Nephron progenitor cell (in vitro differentiated cells): ENCODE results near the gene ROR1.

ENCODE experiments used
- DNase-seq: peaks from one replicate; pipeline ENCODE4 v3.0.0; 2021
- H3K27ac Mint-ChIP-seq: 2 replicates; pipeline ENCODE4 v1.8.0; 2021; ENCODE audit warnings: mild to moderate bottlenecking, moderate library complexity, mixed read lengths
- H3K27me3 Mint-ChIP-seq: 2 replicates; pipeline ENCODE4 v1.8.0; 2021; ENCODE audit warnings: mild to moderate bottlenecking, low read depth, mixed read lengths; ENCODE audit not compliant: poor library complexity
- H3K36me3 Mint-ChIP-seq: 2 replicates; pipeline ENCODE4 v1.8.0; 2021; ENCODE audit warnings: low read depth, mixed read lengths
- H3K4me1 Mint-ChIP-seq: 2 replicates; pipeline ENCODE4 v1.8.0; 2021; ENCODE audit warnings: mixed read lengths
- H3K4me3 Mint-ChIP-seq: 2 replicates; pipeline ENCODE4 v1.8.0; 2021; ENCODE audit warnings: mild to moderate bottlenecking, moderate library complexity, mixed read lengths
- H3K9me3 Mint-ChIP-seq: 2 replicates; pipeline ENCODE4 v1.8.0; 2021; ENCODE audit warnings: mild to moderate bottlenecking, moderate library complexity, mixed read lengths
- CTCF ChIP-seq: fragments of 200-600 bp; sonication (generic); IDR thresholded peaks from 2 replicates; pipeline ENCODE4 v1.5.0; 2021; ENCODE audit warnings: antibody characterized with exemption

The ROR1 gene

GRCh38 chr1:64072089-64072793 lies 298.4 kb downstream of the ROR1 start:
- Mint-ChIP-seq H3K4me3 (no peak overlapping the region), H3K27ac (no peak overlapping the region), H3K4me1 (peaks cover 17% of the 10 kb centered on the region), H3K9me3 (no peaks in the 10 kb centered on the region), H3K27me3 (peaks cover 5% of the 10 kb centered on the region), H3K36me3 (no peaks in the 10 kb centered on the region)
- no peak for TF ChIP-seq CTCF
- DNase-seq = no peak

- no peak for TF ChIP-seq CTCF
- DNase-seq = no peak
- H3K36me3 Mint-ChIP-seq = no peaks in the 10 kb centered on the region
- H3K27me3 Mint-ChIP-seq = peaks cover 5% of the 10 kb centered on the region
- H3K4me1 Mint-ChIP-seq = peaks cover 17% of the 10 kb centered on the region
- H3K9me3 Mint-ChIP-seq = no peaks in the 10 kb centered on the region
- H3K27ac Mint-ChIP-seq = peak overlapping the region; percentile 13
- H3K4me3 Mint-ChIP-seq = no peak overlapping the region
These were observed 299.9 kb downstream of the ROR1 start for GRCh38 chr1:64073705-64074104.

- no peaks in the 10 kb centered on the region for H3K36me3 Mint-ChIP-seq
- no peak overlapping the region for H3K4me3 Mint-ChIP-seq
- no peak overlapping the region for H3K27ac Mint-ChIP-seq
- no peak for DNase-seq
- peaks cover 5% of the 10 kb centered on the region for H3K27me3 Mint-ChIP-seq
- no peak for TF ChIP-seq CTCF
- peaks cover 11% of the 10 kb centered on the region for H3K4me1 Mint-ChIP-seq
- H3K9me3 Mint-ChIP-seq = no peaks in the 10 kb centered on the region
These were observed 300.9 kb downstream of the ROR1 start for GRCh38 chr1:64074767-64075166.

- no peaks in the 10 kb centered on the region for H3K36me3 Mint-ChIP-seq
- no peak for TF ChIP-seq CTCF
- DNase-seq = no peak
- no peaks in the 10 kb centered on the region for H3K9me3 Mint-ChIP-seq
- H3K27me3 Mint-ChIP-seq = peaks cover 5% of the 10 kb centered on the region
- H3K27ac Mint-ChIP-seq = no peak overlapping the region
- H3K4me1 Mint-ChIP-seq = peaks cover 6% of the 10 kb centered on the region
- no peak overlapping the region for H3K4me3 Mint-ChIP-seq
These were observed 303.6 kb downstream of the ROR1 start for GRCh38 chr1:64077281-64077940.

GRCh38 chr1:64080941-64081562 lies 307.2 kb downstream of the ROR1 start:
- no peaks in the 10 kb centered on the region for H3K27me3 Mint-ChIP-seq
- no peak for DNase-seq
- H3K27ac Mint-ChIP-seq = no peak overlapping the region
- H3K36me3 Mint-ChIP-seq = no peaks in the 10 kb centered on the region
- H3K4me1 Mint-ChIP-seq = peaks cover 7% of the 10 kb centered on the region
- H3K9me3 Mint-ChIP-seq = no peaks in the 10 kb centered on the region
- no peak overlapping the region for H3K4me3 Mint-ChIP-seq
- no peak for TF ChIP-seq CTCF
